ACHN (cell line): Measurements from ENCODE around the gene ACTC1.

Source experiments
- DNase-seq: peaks from one replicate; pipeline ENCODE4 v3.0.0-alpha.2; 2015
- in situ Hi-C: cut with HindIII; loops from 2 replicates; pipeline ENCODE4 v1.10.0; 2017; ENCODE audit warnings: low sequenced_read_pairs, low pct_ligation_motif_present, low pct_unique_long_range_greater_than_20kb

The ACTC1 gene

GRCh38 chr15:34772312-34772711 is 23.0 kb downstream of the ACTC1 start:
- no peak for DNase-seq
- in situ Hi-C loops = no loop called here

GRCh38 chr15:34769711-34770110 is 25.6 kb downstream of the ACTC1 start:
- no peak for DNase-seq
- in situ Hi-C loops = no loop called here

GRCh38 chr15:34768530-34768929 is 26.8 kb downstream of the ACTC1 start:
- DNase-seq = no peak
- in situ Hi-C loops = no loop called here

- in situ Hi-C loops = no loop called here
- DNase-seq = no peak
These were observed 29.6 kb downstream of the ACTC1 start for GRCh38 chr15:34765741-34766140.

GRCh38 chr15:34760909-34761308 is 34.4 kb downstream of the ACTC1 start:
- no peak for DNase-seq
- in situ Hi-C loops = no loop called here

DNA sequence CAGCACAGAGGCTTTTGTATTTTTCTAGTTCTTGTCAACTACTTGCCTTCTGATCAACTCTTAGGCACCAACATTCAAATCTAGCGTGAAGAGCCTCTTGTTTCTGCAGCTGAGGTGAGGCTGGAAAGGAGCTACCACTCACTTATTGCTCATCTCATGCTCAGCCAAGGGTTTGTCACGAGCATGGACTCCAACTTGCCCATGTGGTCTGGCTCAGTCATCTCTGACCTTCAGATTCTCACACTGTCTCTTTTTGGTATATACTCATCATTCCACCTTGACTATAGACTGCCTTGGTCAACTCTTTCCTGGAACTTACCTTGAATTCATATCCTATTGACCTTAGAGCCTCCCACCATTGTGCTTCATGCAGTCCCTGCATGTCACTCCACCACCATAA is 35.4 kb downstream of the ACTC1 start:
- DNase-seq = no peak
- in situ Hi-C loops = no loop called here

- in situ Hi-C loops = no loop called here
- DNase-seq = no peak
These were observed 36.0 kb downstream of the ACTC1 start for GRCh38 chr15:34759347-34759746.

- DNase-seq = no peak
- in situ Hi-C loops = no loop called here
These were observed 38.1 kb downstream of the ACTC1 start for GRCh38 chr15:34757262-34757661.

GRCh38 chr15:34755419-34755773 is 40.0 kb downstream of the ACTC1 start:
- DNase-seq = no peak
- in situ Hi-C loops = no loop called here

DNA sequence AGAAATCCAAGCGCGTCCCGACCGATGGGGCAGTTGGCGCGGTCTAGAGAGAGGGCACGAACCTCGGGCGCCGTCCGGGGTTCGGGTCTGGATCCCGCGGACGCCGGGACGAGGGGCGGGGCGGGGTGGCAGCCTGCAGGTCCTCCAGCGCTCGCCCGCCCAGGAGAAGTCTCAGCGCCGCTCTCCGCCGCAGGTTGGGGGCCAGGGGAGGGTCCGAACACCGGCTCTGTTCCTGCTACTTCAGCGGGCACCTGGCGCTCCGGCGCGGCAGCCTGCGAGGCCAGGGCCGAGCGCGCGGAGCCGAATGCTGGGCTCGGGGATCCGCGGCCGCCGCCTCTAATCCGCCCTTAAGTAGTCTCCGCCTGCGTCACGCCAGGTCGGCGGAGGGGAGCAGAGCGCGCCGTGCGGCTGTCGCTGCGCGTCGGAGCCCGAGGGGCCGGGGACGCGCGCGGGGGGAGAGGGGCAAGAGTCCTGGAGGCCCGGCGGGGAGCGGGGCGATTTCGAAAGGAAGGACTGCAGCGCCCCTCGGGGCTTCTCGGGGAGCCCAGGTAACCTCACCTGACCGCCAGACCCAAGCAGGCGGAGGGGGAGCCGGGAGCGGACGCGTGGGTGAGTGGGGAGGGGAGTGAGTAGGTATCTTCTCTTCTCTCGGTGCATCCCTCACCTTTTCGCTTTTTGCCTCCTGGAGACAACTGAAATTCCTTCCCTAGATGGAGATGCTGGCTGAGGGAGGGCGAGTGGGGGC is 40.5 kb downstream of the ACTC1 start, which contains the start of gene GJD2:
GJD2 (minus strand) TSS at position 325 of the 745 bp plus-strand sequence. CDS start 510 bp downstream, outside the sequence.
- DNase-seq = no peak
- in situ Hi-C loops = no loop called here

- in situ Hi-C loops = no loop called here
- DNase-seq = no peak
These were observed 41.2 kb downstream of the ACTC1 start for GRCh38 chr15:34754171-34754601.

DNA sequence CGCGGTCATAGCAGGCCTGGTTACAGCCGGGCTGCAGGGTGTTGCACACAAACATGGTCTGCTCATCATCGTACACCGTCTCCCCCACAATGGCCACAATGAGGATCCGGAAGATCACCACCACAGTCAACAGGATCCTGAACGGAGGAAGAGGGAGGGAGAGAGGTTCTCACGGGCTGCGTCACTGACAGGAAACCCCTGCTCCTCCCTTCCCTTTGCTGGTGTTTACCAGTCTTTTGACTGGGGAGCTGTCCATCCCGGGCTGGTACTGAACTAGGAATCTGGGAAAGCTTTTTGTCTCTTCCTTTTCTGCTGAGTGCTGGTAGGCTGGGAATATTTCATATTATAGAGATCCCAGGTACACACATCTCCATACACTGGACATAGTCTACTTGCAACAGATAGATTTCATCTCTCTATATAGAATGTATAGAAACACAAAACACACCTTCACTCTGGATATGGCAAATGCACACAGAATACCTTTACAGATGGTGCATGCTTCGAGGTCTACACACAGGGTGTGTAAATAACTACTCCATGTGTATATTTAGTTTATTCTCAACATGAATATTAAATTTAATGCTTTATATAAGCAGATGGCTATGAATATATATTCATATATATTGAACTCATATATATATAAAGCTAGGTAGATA is 42.0 kb downstream of the ACTC1 start:
- peak; percentile 58 for DNase-seq
- in situ Hi-C loops = no loop called here

DNA sequence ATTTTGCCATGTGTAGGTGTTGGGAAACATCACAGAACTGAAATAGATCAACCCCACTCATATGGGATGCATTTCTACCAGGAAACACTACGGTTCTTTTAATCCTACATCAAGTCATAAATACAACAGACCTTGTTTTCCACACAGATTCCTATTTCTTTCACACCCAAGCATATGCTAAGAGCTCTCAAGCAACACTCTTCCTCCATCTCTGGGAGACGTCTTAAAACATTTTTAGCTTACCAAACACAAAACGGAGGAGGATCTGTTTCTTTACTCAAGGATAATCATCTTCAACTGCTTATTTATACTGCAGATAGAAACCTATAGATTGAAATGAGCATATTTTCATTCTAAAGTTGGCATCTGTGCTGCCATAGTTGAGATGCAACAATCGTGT is 45.7 kb downstream of the ACTC1 start:
- in situ Hi-C loops = no loop called here
- DNase-seq = no peak
